Effector memory CD8-positive, alpha-beta T cell (primary cell): ENCODE data around the gene GEN1.

Experiments
- ATAC-seq: fragments of 150-1000 bp; cut with Tn5 transposase; replicated peaks from 2 replicates; pipeline ENCODE4 v1.10.0; 2021; ENCODE audit warnings: mild to moderate bottlenecking, moderate library complexity
- DNase-seq, 3 experiments: peaks; one replicate each; pipeline ENCODE4 v3.0.0; 2021
- H3K27ac Mint-ChIP-seq, 2 donors: one replicate each; pipeline ENCODE4 v1.8.0; 2022; ENCODE audit warnings: mild to moderate bottlenecking in 2 of 2, mixed read lengths in 2 of 2, moderate library complexity in 2 of 2
- H3K27me3 Mint-ChIP-seq, 2 donors: one replicate each; pipeline ENCODE4 v1.8.0; 2022; ENCODE audit warnings: mixed read lengths in 2 of 2
- H3K36me3 Mint-ChIP-seq: one replicate; pipeline ENCODE4 v1.8.0; 2022; ENCODE audit warnings: mild to moderate bottlenecking, moderate library complexity, mixed read lengths; ENCODE audit not compliant: insufficient read depth
- H3K4me1 Mint-ChIP-seq, 2 donors: one replicate each; pipeline ENCODE4 v1.8.0; 2022; ENCODE audit warnings: low read depth in 2 of 2, mixed read lengths in 2 of 2
- H3K4me3 Mint-ChIP-seq, 2 donors: one replicate each; pipeline ENCODE4 v1.8.0; 2022; ENCODE audit warnings: mild to moderate bottlenecking in 2 of 2, mixed read lengths in 2 of 2, moderate library complexity in 2 of 2
- H3K9me3 Mint-ChIP-seq, 2 donors: one replicate each; pipeline ENCODE4 v1.8.0; 2022; ENCODE audit warnings: mixed read lengths in 2 of 2

The GEN1 gene

GRCh38 chr2:17762451-17762850, 8.5 kb downstream of the GEN1 start:
- ATAC-seq, result no peak
- no peak overlapping the region for H3K27ac Mint-ChIP-seq
- DNase-seq, result no peak
- H3K27me3 Mint-ChIP-seq, result no peaks in the 10 kb centered on the region
- H3K4me3 Mint-ChIP-seq, result no peak overlapping the region
- H3K4me1 Mint-ChIP-seq, result no peaks in the 10 kb centered on the region
- no peaks in the 10 kb centered on the region for H3K36me3 Mint-ChIP-seq
- no peaks in the 10 kb centered on the region for H3K9me3 Mint-ChIP-seq

- Mint-ChIP-seq H3K4me3 (no peak overlapping the region), H3K36me3 (no peaks in the 10 kb centered on the region), H3K27ac (no peak overlapping the region), H3K4me1 (no peaks in the 10 kb centered on the region), H3K27me3 (no peaks in the 10 kb centered on the region), H3K9me3 (no peaks in the 10 kb centered on the region)
- ATAC-seq, result no peak
- DNase-seq, result no peak
Observed at GRCh38 chr2:17763641-17764333, 9.8 kb downstream of the GEN1 start.

GRCh38 chr2:17765398-17765797, 11.5 kb downstream of the GEN1 start:
- H3K27ac Mint-ChIP-seq, result no peak overlapping the region
- no peak for ATAC-seq
- no peaks in the 10 kb centered on the region for H3K9me3 Mint-ChIP-seq
- DNase-seq, result no peak
- no peaks in the 10 kb centered on the region for H3K36me3 Mint-ChIP-seq
- H3K4me3 Mint-ChIP-seq, result no peak overlapping the region
- no peaks in the 10 kb centered on the region for H3K4me1 Mint-ChIP-seq
- H3K27me3 Mint-ChIP-seq, result no peaks in the 10 kb centered on the region

GRCh38 chr2:17768894-17769293, 15.0 kb downstream of the GEN1 start:
- no peaks in the 10 kb centered on the region for H3K9me3 Mint-ChIP-seq
- no peaks in the 10 kb centered on the region for H3K4me1 Mint-ChIP-seq
- H3K4me3 Mint-ChIP-seq, result no peak overlapping the region
- no peaks in the 10 kb centered on the region for H3K27me3 Mint-ChIP-seq
- H3K36me3 Mint-ChIP-seq, result no peaks in the 10 kb centered on the region
- ATAC-seq (no peak), DNase-seq (no peak)
- H3K27ac Mint-ChIP-seq, result no peak overlapping the region

GRCh38 chr2:17771956-17772355, 18.0 kb downstream of the GEN1 start:
- H3K4me1 Mint-ChIP-seq, result no peaks in the 10 kb centered on the region
- no peaks in the 10 kb centered on the region for H3K9me3 Mint-ChIP-seq
- no peak for DNase-seq
- no peak overlapping the region for H3K27ac Mint-ChIP-seq
- ATAC-seq, result no peak
- no peak overlapping the region for H3K4me3 Mint-ChIP-seq
- H3K27me3 Mint-ChIP-seq, result no peaks in the 10 kb centered on the region
- peaks cover 9% of the 10 kb centered on the region for H3K36me3 Mint-ChIP-seq

GRCh38 chr2:17772532-17772931, 18.6 kb downstream of the GEN1 start:
- Mint-ChIP-seq H3K27ac (no peak overlapping the region), H3K27me3 (no peaks in the 10 kb centered on the region), H3K9me3 (no peaks in the 10 kb centered on the region), H3K4me1 (no peaks in the 10 kb centered on the region), H3K4me3 (no peak overlapping the region), H3K36me3 (peaks cover 9% of the 10 kb centered on the region)
- ATAC-seq, result no peak
- no peak for DNase-seq

GRCh38 chr2:17780546-17780945, 26.6 kb downstream of the GEN1 start:
- Mint-ChIP-seq H3K9me3 (no peaks in the 10 kb centered on the region), H3K27ac (no peak overlapping the region), H3K27me3 (no peaks in the 10 kb centered on the region), H3K4me1 (no peaks in the 10 kb centered on the region), H3K36me3 (peaks cover 8% of the 10 kb centered on the region), H3K4me3 (no peak overlapping the region)
- ATAC-seq, result no peak
- no peak for DNase-seq

GRCh38 chr2:17781482-17781881, 27.5 kb downstream of the GEN1 start:
- H3K27me3 Mint-ChIP-seq, result no peaks in the 10 kb centered on the region
- peaks cover under 1% of the 10 kb centered on the region for H3K36me3 Mint-ChIP-seq
- no peaks in the 10 kb centered on the region for H3K4me1 Mint-ChIP-seq
- ATAC-seq (no peak), DNase-seq (no peak)
- H3K4me3 Mint-ChIP-seq, result no peak overlapping the region
- no peaks in the 10 kb centered on the region for H3K9me3 Mint-ChIP-seq
- H3K27ac Mint-ChIP-seq, result no peak overlapping the region

GRCh38 chr2:17786727-17787126, 32.8 kb downstream of the GEN1 start:
- Mint-ChIP-seq H3K4me1 (no peaks in the 10 kb centered on the region), H3K4me3 (no peak overlapping the region), H3K27ac (no peak overlapping the region), H3K9me3 (no peaks in the 10 kb centered on the region), H3K27me3 (peaks cover 12 to 13% of the 10 kb centered on the region in 2 donors), H3K36me3 (no peaks in the 10 kb centered on the region)
- DNase-seq, result no peak
- no peak for ATAC-seq

GRCh38 chr2:17788773-17789172, 34.8 kb downstream of the GEN1 start:
- Mint-ChIP-seq H3K36me3 (no peaks in the 10 kb centered on the region), H3K4me1 (no peaks in the 10 kb centered on the region), H3K27me3 (peaks cover 33 to 34% of the 10 kb centered on the region in 2 donors), H3K4me3 (no peak overlapping the region), H3K27ac (no peak overlapping the region), H3K9me3 (no peaks in the 10 kb centered on the region)
- ATAC-seq (no peak), DNase-seq (no peak)

GRCh38 chr2:17790536-17790935, 36.6 kb downstream of the GEN1 start:
- no peak overlapping the region for H3K4me3 Mint-ChIP-seq
- DNase-seq, result no peak
- no peaks in the 10 kb centered on the region for H3K9me3 Mint-ChIP-seq
- no peaks in the 10 kb centered on the region for H3K4me1 Mint-ChIP-seq
- no peaks in the 10 kb centered on the region for H3K36me3 Mint-ChIP-seq
- H3K27ac Mint-ChIP-seq, result no peak overlapping the region
- no peak for ATAC-seq
- peaks cover 47 to 49% of the 10 kb centered on the region in 2 donors for H3K27me3 Mint-ChIP-seq

- H3K27ac Mint-ChIP-seq, result no peak overlapping the region
- H3K9me3 Mint-ChIP-seq, result no peaks in the 10 kb centered on the region
- ATAC-seq (no peak), DNase-seq (no peak)
- H3K36me3 Mint-ChIP-seq, result no peaks in the 10 kb centered on the region
- H3K4me3 Mint-ChIP-seq, result no peak overlapping the region
- H3K27me3 Mint-ChIP-seq, result peaks cover 50 to 55% of the 10 kb centered on the region in 2 donors
- no peaks in the 10 kb centered on the region for H3K4me1 Mint-ChIP-seq
Observed at GRCh38 chr2:17791121-17791816, 37.3 kb downstream of the GEN1 start.

GRCh38 chr2:17791817-17792130, 37.8 kb downstream of the GEN1 start:
- ATAC-seq (no peak), DNase-seq (no peak)
- H3K4me1 Mint-ChIP-seq, result no peaks in the 10 kb centered on the region
- H3K4me3 Mint-ChIP-seq, result no peak overlapping the region
- H3K36me3 Mint-ChIP-seq, result no peaks in the 10 kb centered on the region
- H3K9me3 Mint-ChIP-seq, result no peaks in the 10 kb centered on the region
- H3K27ac Mint-ChIP-seq, result no peak overlapping the region
- H3K27me3 Mint-ChIP-seq, result peaks cover 55 to 60% of the 10 kb centered on the region in 2 donors

- H3K4me3 Mint-ChIP-seq, result no peak overlapping the region
- H3K27ac Mint-ChIP-seq, result no peak overlapping the region
- no peaks in the 10 kb centered on the region for H3K36me3 Mint-ChIP-seq
- DNase-seq (no peak), ATAC-seq (no peak)
- H3K27me3 Mint-ChIP-seq, result peaks cover 56 to 66% of the 10 kb centered on the region in 2 donors
- no peaks in the 10 kb centered on the region for H3K4me1 Mint-ChIP-seq
- H3K9me3 Mint-ChIP-seq, result no peaks in the 10 kb centered on the region
Observed at GRCh38 chr2:17792515-17792914, 38.6 kb downstream of the GEN1 start.
